H9 (cell line): Measurements from ENCODE around the gene PPP4R2. TPM values are rescaled to one million over a fixed set of nuclear protein-coding genes. Genes with fewer than 3 reads are reported as not detected.

Experiments
- DNase-seq: peaks from one replicate; pipeline ENCODE4 v3.0.0-alpha.2; 2017
- H2AFZ ChIP-seq: one replicate; pipeline ENCODE4 v1.6.1; 2013; ENCODE audit warnings: mild to moderate bottlenecking, low read length, control low read depth, moderate library complexity
- H2AK5ac ChIP-seq: 2 replicates; pipeline ENCODE4 v1.6.1; 2013; ENCODE audit warnings: low read length, control low read depth, mixed read lengths; ENCODE audit not compliant: insufficient read length
- H2BK120ac ChIP-seq: one replicate; pipeline ENCODE4 v1.6.1; 2013; ENCODE audit warnings: low read depth, mild to moderate bottlenecking, low read length, control low read depth, inconsistent platforms; ENCODE audit not compliant: poor library complexity, severe bottlenecking
- H2BK12ac ChIP-seq: 2 replicates; pipeline ENCODE4 v1.6.1; 2013; ENCODE audit warnings: low read length, control low read depth, mixed read lengths, low read depth; ENCODE audit not compliant: insufficient read length
- H2BK15ac ChIP-seq: 2 replicates; pipeline ENCODE4 v1.6.1; 2013; ENCODE audit warnings: low read depth, low read length, control low read depth
- H2BK20ac ChIP-seq: one replicate; pipeline ENCODE4 v1.6.1; 2013; ENCODE audit warnings: low read depth, mild to moderate bottlenecking, low read length, control low read depth, inconsistent platforms; ENCODE audit not compliant: poor library complexity, severe bottlenecking
- H2BK5ac ChIP-seq: 2 replicates; pipeline ENCODE4 v1.6.1; 2013; ENCODE audit warnings: low read length, control low read depth, mixed read lengths; ENCODE audit not compliant: insufficient read length
- H3K14ac ChIP-seq: 2 replicates; pipeline ENCODE4 v1.6.1; 2013; ENCODE audit warnings: low read length, control low read depth; ENCODE audit not compliant: insufficient read depth
- H3K18ac ChIP-seq: 2 replicates; pipeline ENCODE4 v1.6.1; 2013; ENCODE audit warnings: low read depth, mild to moderate bottlenecking, mixed read lengths, low read length, control low read depth; ENCODE audit not compliant: insufficient read length
- H3K23ac ChIP-seq: 2 replicates; pipeline ENCODE4 v1.6.1; 2013; ENCODE audit warnings: low read length, control low read depth, mixed read lengths, low read depth; ENCODE audit not compliant: insufficient read length
- H3K23me2 ChIP-seq: 2 replicates; pipeline ENCODE4 v1.6.1; 2013; ENCODE audit warnings: low read depth, mild to moderate bottlenecking, mixed read lengths, low read length, control low read depth; ENCODE audit not compliant: insufficient read length, poor library complexity, severe bottlenecking
- H3K27ac ChIP-seq: 2 replicates; pipeline ENCODE4 v1.5.1; 2013; ENCODE audit warnings: low read length, control low read depth, mixed read lengths, low read depth; ENCODE audit not compliant: insufficient read length
- H3K27me3 ChIP-seq: 2 replicates; pipeline ENCODE4 v1.6.1; 2013; ENCODE audit warnings: low read length, control low read depth, inconsistent platforms; ENCODE audit not compliant: insufficient read depth
- H3K4ac ChIP-seq: 2 replicates; pipeline ENCODE4 v1.6.1; 2013; ENCODE audit warnings: low read depth, mild to moderate bottlenecking, control low read depth, inconsistent platforms, low read length, moderate library complexity
- H3K4me1 ChIP-seq: 2 replicates; pipeline ENCODE4 v1.6.1; 2013; ENCODE audit warnings: low read length, control low read depth, inconsistent platforms; ENCODE audit not compliant: insufficient read depth
- H3K4me2 ChIP-seq: 2 replicates; pipeline ENCODE4 v1.6.1; 2013; ENCODE audit warnings: low read length, control low read depth, mixed read lengths; ENCODE audit not compliant: insufficient read length, insufficient read depth
- H3K56ac ChIP-seq: 2 replicates; pipeline ENCODE4 v1.6.1; 2013; ENCODE audit warnings: low read depth, mild to moderate bottlenecking, mixed read lengths, low read length, control low read depth; ENCODE audit not compliant: insufficient read length
- H3K79me1 ChIP-seq: 2 replicates; pipeline ENCODE4 v1.6.1; 2013; ENCODE audit warnings: low read depth, mild to moderate bottlenecking, moderate library complexity, low read length, control low read depth, inconsistent platforms; ENCODE audit not compliant: insufficient read depth, poor library complexity, severe bottlenecking
- H3K79me2 ChIP-seq: 2 replicates; pipeline ENCODE4 v1.6.1; 2013; ENCODE audit warnings: low read length, control low read depth, inconsistent platforms; ENCODE audit not compliant: insufficient read depth
- H3K9ac ChIP-seq: 2 replicates; pipeline ENCODE4 v1.6.1; 2013; ENCODE audit warnings: low read length, control low read depth, mixed read lengths; ENCODE audit not compliant: insufficient read length; ENCODE audit errors: extremely low read depth
- H3K9me3 ChIP-seq: one replicate; pipeline ENCODE4 v1.6.1; 2013; ENCODE audit warnings: low read depth, low read length, inconsistent platforms; ENCODE audit not compliant: control insufficient read depth
- H3T11ph ChIP-seq: one replicate; pipeline ENCODE4 v1.6.1; 2013; ENCODE audit warnings: mild to moderate bottlenecking, low read length, control low read depth, inconsistent platforms
- H4K20me1 ChIP-seq: one replicate; pipeline ENCODE4 v1.6.1; 2013; ENCODE audit not compliant: control insufficient read depth, insufficient read length, insufficient read depth
- H4K5ac ChIP-seq: 2 replicates; pipeline ENCODE4 v1.6.1; 2013; ENCODE audit warnings: low read depth, mild to moderate bottlenecking, mixed read lengths, low read length, control low read depth; ENCODE audit not compliant: insufficient read length
- H4K8ac ChIP-seq: replicated peaks from 2 replicates; pipeline ENCODE4 v1.6.1; 2013; ENCODE audit warnings: low read length, control low read depth, mixed read lengths, low read depth; ENCODE audit not compliant: insufficient read length
- H4K91ac ChIP-seq: 2 replicates; pipeline ENCODE4 v1.6.1; 2013; ENCODE audit warnings: low read depth, mild to moderate bottlenecking, moderate library complexity, mixed read lengths, low read length, control low read depth; ENCODE audit not compliant: insufficient read length
- H3K27ac Mint-ChIP-seq, 3 experiments: 2 replicates in 2 of 3; 3 replicates in 1 of 3; pipeline ENCODE4 v1.8.0; 2020 to 2021; ENCODE audit warnings: mixed read lengths in 3 of 3, mild to moderate bottlenecking in 1 of 3, moderate library complexity in 1 of 3
- H3K27me3 Mint-ChIP-seq: 2 replicates; pipeline ENCODE4 v1.8.0; 2021; ENCODE audit warnings: low read depth, mild to moderate bottlenecking, moderate library complexity, mixed read lengths
- H3K36me3 Mint-ChIP-seq, 3 experiments: 2 replicates in 2 of 3; 3 replicates in 1 of 3; pipeline ENCODE4 v1.8.0; 2020 to 2021; ENCODE audit warnings: low read depth in 3 of 3, mixed read lengths in 3 of 3; ENCODE audit not compliant: insufficient read depth in 1 of 3
- H3K4me1 Mint-ChIP-seq, 2 experiments: 2 replicates each; pipeline ENCODE4 v1.8.0; 2020; ENCODE audit warnings: mixed read lengths in 2 of 2
- H3K4me3 Mint-ChIP-seq, 2 experiments: 2 replicates in 1 of 2; 3 replicates in 1 of 2; pipeline ENCODE4 v1.8.0; 2020 to 2021; ENCODE audit warnings: mild to moderate bottlenecking in 2 of 2, mixed read lengths in 2 of 2, moderate library complexity in 1 of 2
- H3K9me3 Mint-ChIP-seq, 2 experiments: 2 replicates in 1 of 2; 3 replicates in 1 of 2; pipeline ENCODE4 v1.8.0; 2020; ENCODE audit warnings: mild to moderate bottlenecking in 2 of 2, mixed read lengths in 2 of 2, moderate library complexity in 1 of 2
- WGBS: extraction: QIAGEN DNeasy Blood & Tissue Kit; methylation state at CpG from one replicate; pipeline ENCODE4 v1.1.7; 2013; ENCODE audit warnings: missing lambda C conversion rate, low lambda C conversion rate, mixed read lengths; ENCODE audit not compliant: insufficient read length; ENCODE audit errors: extremely low coverage; 5-methylcytosine and 5-hydroxymethylcytosine counted together
- total RNA-seq: library from RNA; stranded (reverse); gene quantifications from 2 replicates; pipeline ENCODE4 v1.2.1, GENCODE V29; 2021
- TF ChIP-seq, protein P1 (sequence below): fragments of 200-600 bp; sonication (generic); conservative IDR thresholded peaks from 3 replicates; pipeline ENCODE4 v1.8.0; 2021; ENCODE audit warnings: antibody characterized with exemption, mild to moderate bottlenecking

The PPP4R2 gene
- total RNA-seq, 1 experiment from 2014 or later: 132 TPM

DNA sequence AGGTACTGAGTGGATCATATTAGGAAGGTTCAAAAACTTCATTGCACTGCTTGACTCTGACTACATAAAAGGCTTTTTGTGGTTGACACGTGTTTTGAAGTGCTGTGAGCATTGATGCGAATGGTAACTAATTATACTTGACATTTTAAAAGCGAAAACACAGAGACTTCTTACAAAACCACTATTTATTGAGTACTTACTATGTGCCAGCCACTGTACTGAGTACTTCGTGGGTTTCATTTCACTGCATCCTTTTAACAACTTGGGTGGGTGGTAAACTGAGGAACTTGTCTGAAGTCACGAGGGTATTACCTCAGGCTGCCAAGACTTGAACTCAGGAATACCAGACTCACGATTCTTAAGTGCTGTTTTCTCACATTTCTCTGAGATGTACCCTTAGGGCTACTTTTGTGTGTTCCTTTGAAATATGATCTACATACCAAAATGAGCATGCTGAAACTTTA, 45.3 kb upstream of the PPP4R2 start:
- Histone ChIP-seq H3T11ph (no peak overlapping the region), H3K56ac (no peak overlapping the region), H3K23me2 (no peaks in the 10 kb centered on the region), H4K20me1 (no peaks in the 10 kb centered on the region), H2BK15ac (no peak overlapping the region), H3K4me1 (no peaks in the 10 kb centered on the region; the same call in 1 of the 2 replicates), H2AFZ (no peak overlapping the region), H3K9me3 (no peaks in the 10 kb centered on the region), H2AK5ac (no peak overlapping the region), H3K79me1 (no peaks in the 10 kb centered on the region), H3K27me3 (no peaks in the 10 kb centered on the region), H4K91ac (no peak overlapping the region), H2BK5ac (no peak overlapping the region), H3K27ac (no peak overlapping the region), H2BK12ac (no peak overlapping the region), H3K4me2 (no peak overlapping the region), H3K9ac (no peak overlapping the region), H3K23ac (no peak overlapping the region), H4K5ac (no peak overlapping the region), H4K8ac (no peak overlapping the region), H3K79me2 (no peaks in the 10 kb centered on the region), H2BK120ac (no peak overlapping the region), H3K14ac (no peak overlapping the region), H3K4ac (no peak overlapping the region), H2BK20ac (no peak overlapping the region), H3K18ac (no peak overlapping the region)
- Mint-ChIP-seq H3K9me3 (no peaks in the 10 kb centered on the region), H3K4me1 (peaks cover 15 to 33% of the 10 kb centered on the region in 2 experiments), H3K27me3 (peaks cover 1% of the 10 kb centered on the region; the same call in 1 of the 2 replicates), H3K36me3 (no peaks in the 10 kb centered on the region), H3K27ac (no peak overlapping the region), H3K4me3 (no peak overlapping the region)
- WGBS: no CpG with 5 or more reads among the region's 6 CpGs
- no peak for DNase-seq
- TF ChIP-seq, protein P1, sequence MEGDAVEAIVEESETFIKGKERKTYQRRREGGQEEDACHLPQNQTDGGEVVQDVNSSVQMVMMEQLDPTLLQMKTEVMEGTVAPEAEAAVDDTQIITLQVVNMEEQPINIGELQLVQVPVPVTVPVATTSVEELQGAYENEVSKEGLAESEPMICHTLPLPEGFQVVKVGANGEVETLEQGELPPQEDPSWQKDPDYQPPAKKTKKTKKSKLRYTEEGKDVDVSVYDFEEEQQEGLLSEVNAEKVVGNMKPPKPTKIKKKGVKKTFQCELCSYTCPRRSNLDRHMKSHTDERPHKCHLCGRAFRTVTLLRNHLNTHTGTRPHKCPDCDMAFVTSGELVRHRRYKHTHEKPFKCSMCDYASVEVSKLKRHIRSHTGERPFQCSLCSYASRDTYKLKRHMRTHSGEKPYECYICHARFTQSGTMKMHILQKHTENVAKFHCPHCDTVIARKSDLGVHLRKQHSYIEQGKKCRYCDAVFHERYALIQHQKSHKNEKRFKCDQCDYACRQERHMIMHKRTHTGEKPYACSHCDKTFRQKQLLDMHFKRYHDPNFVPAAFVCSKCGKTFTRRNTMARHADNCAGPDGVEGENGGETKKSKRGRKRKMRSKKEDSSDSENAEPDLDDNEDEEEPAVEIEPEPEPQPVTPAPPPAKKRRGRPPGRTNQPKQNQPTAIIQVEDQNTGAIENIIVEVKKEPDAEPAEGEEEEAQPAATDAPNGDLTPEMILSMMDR: no peak
